HCT116 (cell line): ENCODE measurements around the gene LGMN.

Experiments
- CEBPB ChIP-seq: IDR thresholded peaks from 2 replicates; pipeline ENCODE4 v1.6.1; 2012; ENCODE audit warnings: low read depth
- CTCF ChIP-seq, 3 experiments: fragments of 200-600 bp in 1 of 3; sonication (generic) in 1 of 3; IDR thresholded peaks in 2 of 3; conservative IDR thresholded peaks in 1 of 3; 2 replicates each; pipeline ENCODE4 v1.5.1; 2012 to 2017; ENCODE audit warnings: low read depth in 2 of 3, low read length in 2 of 3, antibody characterized with exemption in 1 of 3, borderline replicate concordance in 1 of 3, control low read depth in 1 of 3, mild to moderate bottlenecking in 1 of 3, mixed read lengths in 1 of 3, mixed run types in 1 of 3, moderate library complexity in 1 of 3; ENCODE audit not compliant: insufficient read depth in 1 of 3
- ELF1 ChIP-seq: IDR thresholded peaks from 2 replicates; pipeline ENCODE4 v1.6.1; 2012; ENCODE audit warnings: low read depth, borderline replicate concordance
- EZH2 ChIP-seq: fragments of 200-600 bp; sonication (generic); IDR thresholded peaks from 2 replicates; pipeline ENCODE4 v1.6.1; 2017; ENCODE audit warnings: antibody characterized with exemption, mixed run types
- POLR2A ChIP-seq: IDR thresholded peaks from 2 replicates; pipeline ENCODE4 v1.7.0; 2011; ENCODE audit warnings: borderline replicate concordance; ENCODE audit not compliant: insufficient read depth, insufficient read length; ENCODE audit errors: extremely low read depth
- POLR2AphosphoS5 ChIP-seq: IDR thresholded peaks from 2 replicates; pipeline ENCODE4 v1.6.1; 2011; ENCODE audit warnings: mild to moderate bottlenecking, low read depth, low read length, moderate library complexity
- REST ChIP-seq: IDR thresholded peaks from 2 replicates; pipeline ENCODE4 v1.6.1; 2012; ENCODE audit warnings: low read depth
- SP1 ChIP-seq: IDR thresholded peaks from 2 replicates; pipeline ENCODE4 v1.6.1; 2012; ENCODE audit warnings: low read depth
- YY1 ChIP-seq: IDR thresholded peaks from 2 replicates; pipeline ENCODE4 v1.6.1; 2011; ENCODE audit warnings: low read length, low read depth, moderate library complexity, mild to moderate bottlenecking; ENCODE audit not compliant: insufficient replicate concordance; ENCODE audit errors: extremely low read depth
- ZBTB33 ChIP-seq: IDR thresholded peaks from 2 replicates; pipeline ENCODE4 v1.6.1; 2011; ENCODE audit warnings: mild to moderate bottlenecking, low read length, moderate library complexity; ENCODE audit not compliant: insufficient replicate concordance; ENCODE audit errors: extremely low read depth

- TF ChIP-seq CTCF (IDR thresholded peaks at IDR 0.05 in 2 of 3, conservative IDR thresholded peaks at IDR 0.05 in 1 of 3; ENCODE audit: borderline replicate concordance in 1 of 3, insufficient read depth in 1 of 3, low read depth in 2 of 3, low read length in 2 of 3) = no peak
- no peak for TF ChIP-seq SP1
- TF ChIP-seq POLR2AphosphoS5 = no peak
- no peak for TF ChIP-seq POLR2A
- TF ChIP-seq REST = no peak
- no peak for TF ChIP-seq CEBPB
- no peak for TF ChIP-seq EZH2
- no peak for TF ChIP-seq ZBTB33
- no peak for TF ChIP-seq YY1
- TF ChIP-seq ELF1 = no peak
These were observed 36.3 kb downstream of the LGMN start for GRCh38 chr14:92711976-92712653.
